ENCODE results near the gene RGS9BP. TPM values are rescaled to one million over a fixed set of nuclear protein-coding genes. Genes with fewer than 3 reads are reported as not detected.

RGS9BP gene
- total RNA-seq, 2 experiments from 2014 or later, result 0.14 TPM; not detected in 1

GRCh38 chr19:32630338-32630737 is 45.3 kb upstream of the RGS9BP start:
- POLR2A ChIA-PET, result no interaction called here
- Histone ChIP-seq H3K36me3 (ENCODE audit: insufficient read depth, low read length) (peaks cover 50% of the 10 kb centered on the region), H3K27me3 (ENCODE audit: control insufficient read depth in 1 of 2, insufficient read depth in 2 of 2, low read length in 2 of 2) (no peaks in the 10 kb centered on the region), H3K4me1 (ENCODE audit: insufficient read depth, low read length) (no peaks in the 10 kb centered on the region), H3K9me3 (ENCODE audit: control insufficient read depth in 1 of 2, insufficient read depth in 1 of 2, low read length in 2 of 2) (no peaks in the 10 kb centered on the region), H3K4me3 (ENCODE audit: low read length) (no peak overlapping the region), H3K27ac (ENCODE audit: low read depth in 1 of 2, low read length in 2 of 2) (no peak overlapping the region)
- H3K9me3 Mint-ChIP-seq, result no peaks in the 10 kb centered on the region
- DNase-seq (no peak), ATAC-seq (ENCODE audit: poor library complexity) (no peak)
- TF ChIP-seq CTCF (IDR thresholded peaks at IDR 0.05), result no peak
- no peaks in the 10 kb centered on the region for H3K4me1 Mint-ChIP-seq (ENCODE audit: low read depth)
- H3K27me3 Mint-ChIP-seq, result no peaks in the 10 kb centered on the region
- intact Hi-C loops (cut with DNase I, micrococcal nuclease), result no loop called here
- CTCF ChIA-PET, result no interaction called here
- H3K4me3 Mint-ChIP-seq, result no peak overlapping the region
- peaks cover 65% of the 10 kb centered on the region for H3K36me3 Mint-ChIP-seq (ENCODE audit: low read depth)
- no peak overlapping the region for H3K27ac Mint-ChIP-seq

GRCh38 chr19:32631381-32631780 is 44.3 kb upstream of the RGS9BP start:
- ATAC-seq (ENCODE audit: poor library complexity) (no peak), DNase-seq (no peak)
- POLR2A ChIA-PET, result no interaction called here
- Histone ChIP-seq H3K4me3 (ENCODE audit: low read length) (no peak overlapping the region), H3K36me3 (ENCODE audit: insufficient read depth, low read length) (peaks cover 52% of the 10 kb centered on the region), H3K27ac (ENCODE audit: low read depth in 1 of 2, low read length in 2 of 2) (no peak overlapping the region), H3K4me1 (ENCODE audit: insufficient read depth, low read length) (no peaks in the 10 kb centered on the region), H3K27me3 (ENCODE audit: control insufficient read depth in 1 of 2, insufficient read depth in 2 of 2, low read length in 2 of 2) (no peaks in the 10 kb centered on the region), H3K9me3 (ENCODE audit: control insufficient read depth in 1 of 2, insufficient read depth in 1 of 2, low read length in 2 of 2) (no peaks in the 10 kb centered on the region)
- no peaks in the 10 kb centered on the region for H3K9me3 Mint-ChIP-seq
- TF ChIP-seq CTCF (IDR thresholded peaks at IDR 0.05), result no peak
- no peak overlapping the region for H3K4me3 Mint-ChIP-seq
- H3K36me3 Mint-ChIP-seq (ENCODE audit: low read depth), result peaks cover 66% of the 10 kb centered on the region
- intact Hi-C loops (cut with DNase I, micrococcal nuclease), result no loop called here
- no peaks in the 10 kb centered on the region for H3K4me1 Mint-ChIP-seq (ENCODE audit: low read depth)
- no peaks in the 10 kb centered on the region for H3K27me3 Mint-ChIP-seq
- CTCF ChIA-PET, result no interaction called here
- no peak overlapping the region for H3K27ac Mint-ChIP-seq

- Mint-ChIP-seq H3K4me3 (no peak overlapping the region), H3K9me3 (no peaks in the 10 kb centered on the region), H3K4me1 (ENCODE audit: low read depth) (peaks cover 7% of the 10 kb centered on the region), H3K27me3 (no peaks in the 10 kb centered on the region), H3K36me3 (ENCODE audit: low read depth) (peaks cover 74% of the 10 kb centered on the region), H3K27ac (no peak overlapping the region)
- intact Hi-C loops (cut with DNase I, micrococcal nuclease), result no loop called here
- ChIA-PET POLR2A (no interaction called here), CTCF (no interaction called here)
- ATAC-seq (ENCODE audit: poor library complexity), result no peak
- DNase-seq, result no peak
- peaks cover 59% of the 10 kb centered on the region for H3K36me3 ChIP-seq (ENCODE audit: insufficient read depth, low read length)
- TF ChIP-seq CTCF (IDR thresholded peaks at IDR 0.05), result no peak
- H3K27ac ChIP-seq (ENCODE audit: low read depth in 1 of 2, low read length in 2 of 2), result no peak overlapping the region
- H3K4me3 ChIP-seq (ENCODE audit: low read length), result no peak overlapping the region
- H3K9me3 ChIP-seq (ENCODE audit: control insufficient read depth in 1 of 2, insufficient read depth in 1 of 2, low read length in 2 of 2), result no peaks in the 10 kb centered on the region
- H3K4me1 ChIP-seq (ENCODE audit: insufficient read depth, low read length), result peaks cover 8% of the 10 kb centered on the region
- no peaks in the 10 kb centered on the region for H3K27me3 ChIP-seq (ENCODE audit: control insufficient read depth in 1 of 2, insufficient read depth in 2 of 2, low read length in 2 of 2)
Observed at GRCh38 chr19:32637480-32637879, 38.2 kb upstream of the RGS9BP start.
